ENCODE measurements around the gene ZNF280D. TPM values are rescaled to one million over a fixed set of nuclear protein-coding genes. Genes with fewer than 3 reads are reported as not detected.
"Not testable (repeated sequence)": the region's sequence is repeated elsewhere in the genome, so short reads cannot be mapped to it uniquely, and the experiment has no call there.

Gene ZNF280D
- total RNA-seq, 2 experiments from 2014 or later = 14.6 to 20.8 TPM

GRCh38 chr15:56716334-56716733, 17.0 kb downstream of the ZNF280D start:
- Mint-ChIP-seq H3K27ac (no peak overlapping the region), H3K27me3 (no peaks in the 10 kb centered on the region), H3K9me3 (no peaks in the 10 kb centered on the region), H3K4me3 (no peak overlapping the region), H3K36me3 (peaks cover 10% of the 10 kb centered on the region), H3K4me1 (peaks cover 26% of the 10 kb centered on the region)
- DNase-seq = no peak

- DNase-seq = no peak
- Mint-ChIP-seq H3K4me1 (peaks cover 23% of the 10 kb centered on the region), H3K27me3 (no peaks in the 10 kb centered on the region), H3K27ac (no peak overlapping the region), H3K4me3 (no peak overlapping the region), H3K9me3 (no peaks in the 10 kb centered on the region), H3K36me3 (peaks cover 8% of the 10 kb centered on the region)
These were observed 18.1 kb downstream of the ZNF280D start for GRCh38 chr15:56715220-56715619.

GRCh38 chr15:56709502-56709901, 23.8 kb downstream of the ZNF280D start:
- not testable (repeated sequence) for H3K27me3 Mint-ChIP-seq, H3K27ac Mint-ChIP-seq, DNase-seq, H3K9me3 Mint-ChIP-seq, H3K4me3 Mint-ChIP-seq, H3K4me1 Mint-ChIP-seq
- peaks cover 17% of the 10 kb centered on the region for H3K36me3 Mint-ChIP-seq

GRCh38 chr15:56699743-56700142, 33.6 kb downstream of the ZNF280D start:
- H3K4me1 Mint-ChIP-seq = no peaks in the 10 kb centered on the region
- DNase-seq = no peak
- no peak overlapping the region for H3K4me3 Mint-ChIP-seq
- no peak overlapping the region for H3K27ac Mint-ChIP-seq
- H3K9me3 Mint-ChIP-seq = no peaks in the 10 kb centered on the region
- peaks cover 18% of the 10 kb centered on the region for H3K36me3 Mint-ChIP-seq
- H3K27me3 Mint-ChIP-seq = no peaks in the 10 kb centered on the region

GRCh38 chr15:56698270-56698669, 35.0 kb downstream of the ZNF280D start:
- Mint-ChIP-seq H3K9me3 (no peaks in the 10 kb centered on the region), H3K36me3 (peaks cover 21% of the 10 kb centered on the region), H3K27ac (no peak overlapping the region), H3K4me1 (peaks cover 6% of the 10 kb centered on the region), H3K4me3 (no peak overlapping the region), H3K27me3 (no peaks in the 10 kb centered on the region)
- no peak for DNase-seq

- DNase-seq = no peak
- H3K9me3 Mint-ChIP-seq = no peaks in the 10 kb centered on the region
- H3K27me3 Mint-ChIP-seq = no peaks in the 10 kb centered on the region
- H3K36me3 Mint-ChIP-seq = peaks cover 8% of the 10 kb centered on the region
- no peak overlapping the region for H3K4me3 Mint-ChIP-seq
- H3K27ac Mint-ChIP-seq = no peak overlapping the region
- H3K4me1 Mint-ChIP-seq = peaks cover 6% of the 10 kb centered on the region
These were observed 39.5 kb downstream of the ZNF280D start for GRCh38 chr15:56693761-56694160.

GRCh38 chr15:56690733-56691132, 42.6 kb downstream of the ZNF280D start:
- Mint-ChIP-seq H3K4me1 (peaks cover 7% of the 10 kb centered on the region), H3K9me3 (no peaks in the 10 kb centered on the region), H3K27ac (no peak overlapping the region), H3K36me3 (peaks cover 4% of the 10 kb centered on the region), H3K27me3 (no peaks in the 10 kb centered on the region), H3K4me3 (no peak overlapping the region)
- no peak for DNase-seq

- no peak for DNase-seq
- no peaks in the 10 kb centered on the region for H3K9me3 Mint-ChIP-seq
- H3K4me1 Mint-ChIP-seq = peaks cover 2% of the 10 kb centered on the region
- no peak overlapping the region for H3K4me3 Mint-ChIP-seq
- peaks cover 2% of the 10 kb centered on the region for H3K36me3 Mint-ChIP-seq
- no peaks in the 10 kb centered on the region for H3K27me3 Mint-ChIP-seq
- H3K27ac Mint-ChIP-seq = no peak overlapping the region
These were observed 49.4 kb downstream of the ZNF280D start for GRCh38 chr15:56683908-56684307.

GRCh38 chr15:56681113-56681512, 52.2 kb downstream of the ZNF280D start:
- no peaks in the 10 kb centered on the region for H3K27me3 Mint-ChIP-seq
- no peak overlapping the region for H3K4me3 Mint-ChIP-seq
- H3K27ac Mint-ChIP-seq = no peak overlapping the region
- H3K4me1 Mint-ChIP-seq = peaks cover 2% of the 10 kb centered on the region
- no peaks in the 10 kb centered on the region for H3K9me3 Mint-ChIP-seq
- DNase-seq = no peak
- peaks cover 13% of the 10 kb centered on the region for H3K36me3 Mint-ChIP-seq

GRCh38 chr15:56679225-56679624, 54.1 kb downstream of the ZNF280D start:
- peaks cover 16% of the 10 kb centered on the region for H3K36me3 Mint-ChIP-seq
- H3K27me3 Mint-ChIP-seq = no peaks in the 10 kb centered on the region
- H3K27ac Mint-ChIP-seq = no peak overlapping the region
- no peak overlapping the region for H3K4me3 Mint-ChIP-seq
- no peak for DNase-seq
- H3K4me1 Mint-ChIP-seq = no peaks in the 10 kb centered on the region
- no peaks in the 10 kb centered on the region for H3K9me3 Mint-ChIP-seq

- no peak overlapping the region for H3K4me3 Mint-ChIP-seq
- H3K36me3 Mint-ChIP-seq = peaks cover 16% of the 10 kb centered on the region
- DNase-seq = no peak
- no peaks in the 10 kb centered on the region for H3K4me1 Mint-ChIP-seq
- no peak overlapping the region for H3K27ac Mint-ChIP-seq
- H3K9me3 Mint-ChIP-seq = no peaks in the 10 kb centered on the region
- H3K27me3 Mint-ChIP-seq = no peaks in the 10 kb centered on the region
These were observed 54.7 kb downstream of the ZNF280D start for GRCh38 chr15:56678571-56678970.

GRCh38 chr15:56677271-56677670, 56.0 kb downstream of the ZNF280D start:
- H3K27ac Mint-ChIP-seq = no peak overlapping the region

GRCh38 chr15:56675930-56676329, 57.4 kb downstream of the ZNF280D start:
- no peaks in the 10 kb centered on the region for H3K27me3 Mint-ChIP-seq
- H3K36me3 Mint-ChIP-seq = peaks cover 27% of the 10 kb centered on the region
- H3K27ac Mint-ChIP-seq = no peak overlapping the region
- no peak for DNase-seq
- H3K9me3 Mint-ChIP-seq = no peaks in the 10 kb centered on the region
- no peak overlapping the region for H3K4me3 Mint-ChIP-seq
- H3K4me1 Mint-ChIP-seq = no peaks in the 10 kb centered on the region

More at GRCh38 chr15:56677271-56677670, 56.0 kb downstream of the ZNF280D start:
- Mint-ChIP-seq H3K4me1 (no peaks in the 10 kb centered on the region), H3K4me3 (no peak overlapping the region), H3K36me3 (peaks cover 20% of the 10 kb centered on the region), H3K27me3 (no peaks in the 10 kb centered on the region), H3K9me3 (no peaks in the 10 kb centered on the region)
- DNase-seq = no peak

- Mint-ChIP-seq H3K4me3 (no peak overlapping the region), H3K27me3 (no peaks in the 10 kb centered on the region)
These were observed 58.5 kb downstream of the ZNF280D start for GRCh38 chr15:56674857-56675256.

GRCh38 chr15:56672721-56673120, 60.6 kb downstream of the ZNF280D start:
- Mint-ChIP-seq H3K27ac (no peak overlapping the region), H3K9me3 (no peaks in the 10 kb centered on the region), H3K4me1 (no peaks in the 10 kb centered on the region), H3K4me3 (no peak overlapping the region), H3K27me3 (no peaks in the 10 kb centered on the region), H3K36me3 (peaks cover 28% of the 10 kb centered on the region)
- DNase-seq = no peak

More at GRCh38 chr15:56674857-56675256, 58.5 kb downstream of the ZNF280D start:
- no peak for DNase-seq
- Mint-ChIP-seq H3K4me1 (no peaks in the 10 kb centered on the region), H3K27ac (no peak overlapping the region), H3K9me3 (no peaks in the 10 kb centered on the region), H3K36me3 (peaks cover 28% of the 10 kb centered on the region)

GRCh38 chr15:56667517-56667916, 65.8 kb downstream of the ZNF280D start:
- no peaks in the 10 kb centered on the region for H3K9me3 Mint-ChIP-seq

GRCh38 chr15:56660943-56661342, 72.4 kb downstream of the ZNF280D start:
- Mint-ChIP-seq H3K4me3 (no peak overlapping the region), H3K36me3 (peaks cover 27% of the 10 kb centered on the region), H3K27me3 (no peaks in the 10 kb centered on the region), H3K4me1 (no peaks in the 10 kb centered on the region), H3K27ac (no peak overlapping the region), H3K9me3 (no peaks in the 10 kb centered on the region)
- DNase-seq = no peak

More at GRCh38 chr15:56667517-56667916, 65.8 kb downstream of the ZNF280D start:
- DNase-seq = no peak
- Mint-ChIP-seq H3K4me1 (no peaks in the 10 kb centered on the region), H3K36me3 (peaks cover 31% of the 10 kb centered on the region), H3K27me3 (no peaks in the 10 kb centered on the region), H3K27ac (no peak overlapping the region), H3K4me3 (no peak overlapping the region)
